ENCODE data around the gene PRAME.

GRCh38 chr22:22603470-22603947 lies 44.4 kb upstream of the PRAME start:
- TF ChIP-seq CTCF (IDR thresholded peaks at IDR 0.05), result no peak
- no peak for TF ChIP-seq POLR2A (IDR thresholded peaks at IDR 0.05)
- TF ChIP-seq EP300 (IDR thresholded peaks at IDR 0.05), result no peak
